WTC11 (cell line): Measurements from ENCODE around the gene MRC1.

Experiments
- CTCF ChIP-seq: fragments of 200-600 bp; IDR thresholded peaks from 2 replicates; pipeline ENCODE4 v1.8.0; 2022; ENCODE audit warnings: antibody characterized with exemption
- FOXJ3 ChIP-seq: sonication (generic); formaldehyde crosslinking; IDR thresholded peaks from 2 replicates; pipeline ENCODE4 v1.9.0; 2021; ENCODE audit warnings: missing genetic modification reagents, mild to moderate bottlenecking, borderline replicate concordance
- MAX ChIP-seq: sonication (generic); formaldehyde crosslinking; IDR thresholded peaks from 2 replicates; pipeline ENCODE4 v1.8.0; 2022; ENCODE audit warnings: mild to moderate bottlenecking, missing genetic modification reagents
- NR3C1 ChIP-seq: sonication (generic); formaldehyde crosslinking; conservative IDR thresholded peaks from 2 replicates; pipeline ENCODE4 v1.8.1; 2023; ENCODE audit warnings: low read depth, mild to moderate bottlenecking, missing genetic modification reagents
- TCF7 ChIP-seq: sonication (generic); formaldehyde crosslinking; IDR thresholded peaks from 2 replicates; pipeline ENCODE4 v1.8.0; 2022; ENCODE audit warnings: mild to moderate bottlenecking, low read depth, missing genetic modification reagents, moderate library complexity
- ZBTB21 ChIP-seq: sonication (generic); formaldehyde crosslinking; IDR thresholded peaks from 2 replicates; pipeline ENCODE4 v1.8.1; 2023; ENCODE audit warnings: mild to moderate bottlenecking, missing genetic modification reagents, borderline replicate concordance
- ZNF121 ChIP-seq: sonication (generic); formaldehyde crosslinking; IDR thresholded peaks from 2 replicates; pipeline ENCODE4 v1.8.0; 2023; ENCODE audit warnings: missing genetic modification reagents

DNA sequence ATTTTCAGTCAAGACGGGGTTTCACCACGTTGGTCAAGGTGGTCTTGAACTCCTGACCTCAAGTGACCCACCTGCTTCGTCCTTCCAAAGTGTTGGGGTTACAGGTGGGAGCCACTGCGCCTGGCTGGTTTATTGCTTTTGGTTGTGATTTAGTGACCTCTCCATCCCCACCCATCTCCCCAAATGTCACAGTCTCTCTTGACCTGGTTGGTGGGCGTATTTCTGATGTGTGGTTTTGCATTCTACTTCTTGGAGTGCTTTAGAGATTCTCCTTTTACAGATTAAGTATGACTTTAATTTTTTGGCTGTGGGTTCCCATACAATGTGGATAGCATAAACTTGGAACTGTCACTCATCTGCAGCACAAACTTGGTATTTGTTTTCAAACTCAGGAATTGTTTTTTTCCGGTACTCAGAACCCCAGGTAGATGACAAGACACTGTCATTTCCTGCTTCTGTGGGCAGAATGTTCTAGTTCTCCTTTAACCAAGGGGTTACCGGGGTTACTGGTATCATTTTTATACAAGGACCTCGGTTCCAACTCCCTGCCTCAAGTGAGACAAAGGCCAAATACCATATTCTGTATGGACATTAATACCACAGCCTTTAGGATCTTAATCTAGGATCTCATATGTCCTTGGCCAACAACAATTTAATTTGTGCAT is 50.5 kb downstream of the MRC1 start:
- TF ChIP-seq ZNF121 (CRISPR knock-in tag), result no peak
- TF ChIP-seq CTCF, result no peak
- TF ChIP-seq NR3C1 (CRISPR knock-in tag), result no peak
- no peak for TF ChIP-seq ZBTB21
- no peak for TF ChIP-seq MAX (CRISPR knock-in tag)
- no peak for TF ChIP-seq TCF7 (CRISPR knock-in tag)
- no peak for TF ChIP-seq FOXJ3
